8988T (cell line): Measurements from ENCODE around the gene POMT1.
A peak's percentile ranks its signal among the peaks of the same experiment; 100 is the strongest.
"Not testable (repeated sequence)": the region's sequence is repeated elsewhere in the genome, so short reads cannot be mapped to it uniquely, and the experiment has no call there.

ENCODE experiments used
- DNase-seq: peaks from one replicate; pipeline ENCODE4 v3.0.0; 2011

Gene POMT1

DNA sequence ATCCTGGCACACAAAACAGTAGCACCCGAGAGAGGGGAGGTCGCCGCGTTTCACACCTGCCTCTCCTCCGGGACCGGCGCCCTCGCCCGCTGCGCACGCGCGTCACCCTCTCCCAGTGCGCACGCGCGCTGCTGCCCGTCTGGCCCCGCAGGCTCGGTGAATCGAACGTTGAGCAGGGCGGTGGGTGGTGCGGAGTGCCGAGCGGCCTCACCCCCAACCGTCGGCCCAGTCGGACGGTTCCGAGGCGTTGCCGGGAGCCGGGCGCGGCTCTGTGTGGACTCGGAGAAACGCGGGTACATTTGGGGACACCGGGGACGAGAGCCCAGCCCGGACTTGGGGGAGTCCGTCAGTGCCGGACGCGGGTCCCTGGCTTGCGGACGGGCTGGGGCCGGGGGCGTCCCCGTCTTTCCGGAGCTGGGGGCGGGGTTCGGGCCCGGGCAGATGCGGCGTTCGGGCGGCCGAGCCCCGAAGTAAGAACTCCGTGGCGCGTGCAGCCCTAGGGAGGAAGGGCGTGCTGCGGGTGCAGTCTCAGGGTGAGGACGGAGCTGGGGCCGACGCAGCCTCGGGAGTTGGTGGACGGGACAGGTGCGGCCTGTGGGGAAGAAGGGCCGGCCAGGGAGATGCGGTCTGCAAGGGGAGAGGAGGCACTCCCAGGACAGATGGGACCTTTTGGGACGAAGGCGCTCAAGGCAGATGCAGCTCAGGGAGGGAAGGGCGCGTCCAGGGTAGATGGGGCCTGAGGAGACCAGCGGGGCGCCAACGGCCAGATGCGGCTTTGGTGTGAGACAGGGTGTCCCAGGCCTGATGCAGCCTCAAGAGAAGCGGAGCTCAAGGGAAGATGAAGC lies at the start of gene POMT1:
POMT1 (plus strand) TSS at position 138 of the 845 bp plus-strand sequence. CDS start 1,301 bp downstream, outside the sequence.
- peak; percentile 94 for DNase-seq

- no peak for DNase-seq
Measured at GRCh38 chr9:131454028-131454427, 48.7 kb upstream of the POMT1 start.

DNA sequence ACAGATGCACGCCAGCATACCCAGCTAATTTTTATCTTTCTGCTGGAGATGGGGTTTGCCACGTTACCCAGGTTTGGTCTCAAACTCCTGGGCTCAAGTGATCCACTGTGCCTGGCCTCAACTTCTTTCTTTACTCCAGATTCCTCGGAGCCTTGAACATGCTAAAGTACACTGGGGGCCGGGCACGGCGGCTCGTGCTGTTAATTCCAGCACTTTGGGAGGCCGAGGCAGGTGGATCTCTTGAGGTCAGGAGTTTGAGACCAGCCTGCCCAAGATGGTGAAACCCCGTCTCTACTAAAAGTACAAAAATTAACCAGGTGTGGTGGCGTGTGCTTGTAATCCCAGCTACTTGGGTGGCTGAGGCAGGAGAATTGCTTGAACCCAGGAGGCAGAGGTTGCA lies 47.1 kb upstream of the POMT1 start:
- not testable (repeated sequence) for DNase-seq

- no peak for DNase-seq
Measured at GRCh38 chr9:131457746-131458145, 45.0 kb upstream of the POMT1 start.

DNA sequence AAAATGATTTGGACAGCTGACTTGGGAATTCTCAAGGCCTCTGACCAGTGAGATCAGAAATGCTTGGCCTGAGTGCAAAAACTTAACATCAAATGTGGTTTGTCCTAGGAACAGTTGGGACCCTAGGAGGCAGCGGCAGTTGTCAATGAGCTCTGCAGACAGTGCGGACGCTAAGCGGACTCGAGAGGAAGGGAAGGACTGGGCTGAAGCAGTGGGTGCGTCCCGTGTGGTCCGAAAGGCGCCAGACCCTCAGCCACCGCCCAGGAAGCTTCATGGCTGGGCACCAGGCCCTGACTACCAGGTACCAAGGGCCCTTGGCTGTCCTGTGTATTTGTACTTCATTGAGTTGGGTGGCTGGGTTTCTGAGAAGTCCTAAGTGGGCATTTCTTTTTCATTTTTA lies 43.7 kb upstream of the POMT1 start:
- DNase-seq: no peak

DNA sequence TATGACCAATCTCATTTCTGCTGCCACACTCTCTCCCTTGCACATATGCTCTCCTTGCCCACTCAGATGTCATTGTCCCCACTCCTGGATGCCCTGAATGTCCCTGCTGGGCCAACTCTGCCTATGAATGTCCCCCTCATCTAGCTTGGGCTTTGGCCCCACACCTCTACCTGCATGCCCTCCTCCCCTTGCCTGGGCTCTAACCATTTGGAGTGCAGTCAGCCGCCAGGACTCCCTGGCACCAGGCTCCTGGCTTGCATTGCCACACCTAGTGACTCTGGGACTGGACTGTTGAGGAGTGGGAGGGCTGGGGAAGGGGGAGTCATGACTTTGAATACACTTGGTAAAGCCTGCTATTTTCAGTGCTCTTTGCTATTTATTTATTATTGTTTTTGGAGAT lies 41.6 kb upstream of the POMT1 start:
- no peak for DNase-seq

GRCh38 chr9:131464354-131465000 lies 38.2 kb upstream of the POMT1 start:
- no peak for DNase-seq

GRCh38 chr9:131465401-131465800 lies 37.3 kb upstream of the POMT1 start:
- no peak for DNase-seq

GRCh38 chr9:131467214-131467935 lies 35.3 kb upstream of the POMT1 start:
- no peak for DNase-seq

GRCh38 chr9:131468031-131468430 lies 34.7 kb upstream of the POMT1 start:
- no peak for DNase-seq

- DNase-seq: no peak
Measured at GRCh38 chr9:131469356-131469755, 33.4 kb upstream of the POMT1 start.

DNA sequence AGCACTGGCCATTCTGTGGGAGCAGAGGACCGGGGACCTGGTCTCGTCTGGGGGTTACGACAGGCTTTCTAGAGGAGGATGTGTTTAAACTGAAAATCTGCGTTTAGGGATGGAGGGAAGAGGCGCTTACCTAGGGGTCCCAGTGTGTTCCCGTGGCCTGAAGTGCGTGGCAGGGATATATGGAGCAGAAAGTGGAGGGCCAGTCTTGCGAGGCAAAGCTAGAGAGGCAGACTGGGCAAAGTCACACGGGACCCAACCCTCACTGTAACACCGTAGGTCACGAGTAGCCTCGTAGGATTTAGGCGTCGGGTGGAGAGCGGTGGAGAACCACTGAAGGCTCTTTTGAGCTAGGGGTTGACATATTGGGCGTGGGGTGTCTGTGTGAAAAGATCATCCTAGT lies 32.8 kb upstream of the POMT1 start:
- no peak for DNase-seq

DNA sequence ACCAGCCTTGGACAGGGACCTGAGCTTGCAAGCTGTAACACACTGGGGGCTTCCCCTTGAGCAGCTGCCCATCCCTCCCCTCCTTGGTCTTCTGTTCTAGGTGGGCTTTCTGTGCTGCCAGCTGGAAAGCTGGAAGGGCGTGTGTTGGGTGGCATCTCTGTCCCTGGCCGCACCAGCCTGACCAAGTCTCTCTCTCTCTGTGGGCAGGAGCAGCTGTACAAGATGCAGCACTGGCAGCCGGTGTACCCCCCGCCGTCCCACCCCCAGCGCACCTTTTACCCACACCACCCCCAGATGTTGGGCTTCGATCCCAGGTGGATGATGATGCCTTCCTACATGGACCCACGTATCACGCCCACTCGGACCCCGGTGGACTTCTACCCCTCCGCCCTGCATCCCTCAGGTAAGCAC lies 32.1 kb upstream of the POMT1 start:
- no peak for DNase-seq

GRCh38 chr9:131472085-131472484 lies 30.6 kb upstream of the POMT1 start:
- DNase-seq: not testable (repeated sequence)

- no peak for DNase-seq
Measured at GRCh38 chr9:131473198-131473885, 29.4 kb upstream of the POMT1 start.

GRCh38 chr9:131473891-131474290 lies 28.8 kb upstream of the POMT1 start:
- no peak for DNase-seq

- DNase-seq: no peak
Measured at GRCh38 chr9:131474711-131475110, 28.0 kb upstream of the POMT1 start.

- DNase-seq: no peak
Measured at GRCh38 chr9:131475111-131475955, 27.4 kb upstream of the POMT1 start.

- no peak for DNase-seq
Measured at GRCh38 chr9:131475956-131476776, 26.6 kb upstream of the POMT1 start.

DNA sequence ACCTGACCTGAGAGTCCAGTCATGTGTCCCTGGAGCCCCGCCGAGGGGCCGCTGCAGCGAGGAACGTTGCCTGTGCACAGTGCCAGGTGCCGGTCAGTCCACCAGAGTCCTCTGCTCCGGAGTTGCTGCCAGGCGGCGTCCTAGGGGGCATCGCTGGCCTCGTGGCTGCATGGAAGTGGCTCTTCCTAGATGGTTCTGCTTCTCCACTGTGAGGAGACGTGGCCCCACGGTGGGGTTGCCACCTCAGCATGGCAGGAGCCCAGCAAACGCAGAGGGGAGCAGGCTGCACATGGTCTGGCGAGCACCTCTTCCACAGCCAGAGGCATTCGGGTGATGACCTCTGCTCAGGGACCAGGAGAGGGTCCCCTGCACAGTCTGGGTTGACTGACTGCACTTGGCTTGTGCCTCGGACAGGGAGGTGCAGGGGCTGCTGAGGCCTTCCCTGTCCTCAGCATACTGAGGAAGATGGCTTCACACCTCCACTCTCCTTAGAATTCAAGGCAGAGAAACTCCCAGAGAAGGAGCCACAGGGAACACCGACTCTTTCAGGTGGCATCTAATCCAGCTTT lies 25.9 kb upstream of the POMT1 start:
- no peak for DNase-seq

GRCh38 chr9:131477367-131477766 lies 25.4 kb upstream of the POMT1 start:
- DNase-seq: no peak
